H9 (cell line): ENCODE results near the gene ONECUT3. TPM values are rescaled to one million over a fixed set of nuclear protein-coding genes. Genes with fewer than 3 reads are reported as not detected.

Experiments used
- DNase-seq: peaks from one replicate; pipeline ENCODE4 v3.0.0-alpha.2; 2017
- H2AFZ ChIP-seq: one replicate; pipeline ENCODE4 v1.6.1; 2013; ENCODE audit warnings: mild to moderate bottlenecking, low read length, control low read depth, moderate library complexity
- H2AK5ac ChIP-seq: 2 replicates; pipeline ENCODE4 v1.6.1; 2013; ENCODE audit warnings: low read length, control low read depth, mixed read lengths; ENCODE audit not compliant: insufficient read length
- H2BK120ac ChIP-seq: one replicate; pipeline ENCODE4 v1.6.1; 2013; ENCODE audit warnings: low read depth, mild to moderate bottlenecking, low read length, control low read depth, inconsistent platforms; ENCODE audit not compliant: poor library complexity, severe bottlenecking
- H2BK12ac ChIP-seq: 2 replicates; pipeline ENCODE4 v1.6.1; 2013; ENCODE audit warnings: low read length, control low read depth, mixed read lengths, low read depth; ENCODE audit not compliant: insufficient read length
- H2BK15ac ChIP-seq: 2 replicates; pipeline ENCODE4 v1.6.1; 2013; ENCODE audit warnings: low read depth, low read length, control low read depth
- H2BK20ac ChIP-seq: one replicate; pipeline ENCODE4 v1.6.1; 2013; ENCODE audit warnings: low read depth, mild to moderate bottlenecking, low read length, control low read depth, inconsistent platforms; ENCODE audit not compliant: poor library complexity, severe bottlenecking
- H2BK5ac ChIP-seq: 2 replicates; pipeline ENCODE4 v1.6.1; 2013; ENCODE audit warnings: low read length, control low read depth, mixed read lengths; ENCODE audit not compliant: insufficient read length
- H3K14ac ChIP-seq: 2 replicates; pipeline ENCODE4 v1.6.1; 2013; ENCODE audit warnings: low read length, control low read depth; ENCODE audit not compliant: insufficient read depth
- H3K18ac ChIP-seq: 2 replicates; pipeline ENCODE4 v1.6.1; 2013; ENCODE audit warnings: low read depth, mild to moderate bottlenecking, mixed read lengths, low read length, control low read depth; ENCODE audit not compliant: insufficient read length
- H3K23ac ChIP-seq: 2 replicates; pipeline ENCODE4 v1.6.1; 2013; ENCODE audit warnings: low read length, control low read depth, mixed read lengths, low read depth; ENCODE audit not compliant: insufficient read length
- H3K23me2 ChIP-seq: 2 replicates; pipeline ENCODE4 v1.6.1; 2013; ENCODE audit warnings: low read depth, mild to moderate bottlenecking, mixed read lengths, low read length, control low read depth; ENCODE audit not compliant: insufficient read length, poor library complexity, severe bottlenecking
- H3K27ac ChIP-seq: 2 replicates; pipeline ENCODE4 v1.5.1; 2013; ENCODE audit warnings: low read length, control low read depth, mixed read lengths, low read depth; ENCODE audit not compliant: insufficient read length
- H3K27me3 ChIP-seq: 2 replicates; pipeline ENCODE4 v1.6.1; 2013; ENCODE audit warnings: low read length, control low read depth, inconsistent platforms; ENCODE audit not compliant: insufficient read depth
- H3K4ac ChIP-seq: 2 replicates; pipeline ENCODE4 v1.6.1; 2013; ENCODE audit warnings: low read depth, mild to moderate bottlenecking, control low read depth, inconsistent platforms, low read length, moderate library complexity
- H3K4me1 ChIP-seq: 2 replicates; pipeline ENCODE4 v1.6.1; 2013; ENCODE audit warnings: low read length, control low read depth, inconsistent platforms; ENCODE audit not compliant: insufficient read depth
- H3K4me2 ChIP-seq: 2 replicates; pipeline ENCODE4 v1.6.1; 2013; ENCODE audit warnings: low read length, control low read depth, mixed read lengths; ENCODE audit not compliant: insufficient read length, insufficient read depth
- H3K56ac ChIP-seq: 2 replicates; pipeline ENCODE4 v1.6.1; 2013; ENCODE audit warnings: low read depth, mild to moderate bottlenecking, mixed read lengths, low read length, control low read depth; ENCODE audit not compliant: insufficient read length
- H3K79me1 ChIP-seq: 2 replicates; pipeline ENCODE4 v1.6.1; 2013; ENCODE audit warnings: low read depth, mild to moderate bottlenecking, moderate library complexity, low read length, control low read depth, inconsistent platforms; ENCODE audit not compliant: insufficient read depth, poor library complexity, severe bottlenecking
- H3K79me2 ChIP-seq: 2 replicates; pipeline ENCODE4 v1.6.1; 2013; ENCODE audit warnings: low read length, control low read depth, inconsistent platforms; ENCODE audit not compliant: insufficient read depth
- H3K9ac ChIP-seq: 2 replicates; pipeline ENCODE4 v1.6.1; 2013; ENCODE audit warnings: low read length, control low read depth, mixed read lengths; ENCODE audit not compliant: insufficient read length; ENCODE audit errors: extremely low read depth
- H3K9me3 ChIP-seq: one replicate; pipeline ENCODE4 v1.6.1; 2013; ENCODE audit warnings: low read depth, low read length, inconsistent platforms; ENCODE audit not compliant: control insufficient read depth
- H3T11ph ChIP-seq: one replicate; pipeline ENCODE4 v1.6.1; 2013; ENCODE audit warnings: mild to moderate bottlenecking, low read length, control low read depth, inconsistent platforms
- H4K20me1 ChIP-seq: one replicate; pipeline ENCODE4 v1.6.1; 2013; ENCODE audit not compliant: control insufficient read depth, insufficient read length, insufficient read depth
- H4K5ac ChIP-seq: 2 replicates; pipeline ENCODE4 v1.6.1; 2013; ENCODE audit warnings: low read depth, mild to moderate bottlenecking, mixed read lengths, low read length, control low read depth; ENCODE audit not compliant: insufficient read length
- H4K8ac ChIP-seq: replicated peaks from 2 replicates; pipeline ENCODE4 v1.6.1; 2013; ENCODE audit warnings: low read length, control low read depth, mixed read lengths, low read depth; ENCODE audit not compliant: insufficient read length
- H4K91ac ChIP-seq: 2 replicates; pipeline ENCODE4 v1.6.1; 2013; ENCODE audit warnings: low read depth, mild to moderate bottlenecking, moderate library complexity, mixed read lengths, low read length, control low read depth; ENCODE audit not compliant: insufficient read length
- H3K27ac Mint-ChIP-seq, 3 experiments: 2 replicates in 2 of 3; 3 replicates in 1 of 3; pipeline ENCODE4 v1.8.0; 2020 to 2021; ENCODE audit warnings: mixed read lengths in 3 of 3, mild to moderate bottlenecking in 1 of 3, moderate library complexity in 1 of 3
- H3K27me3 Mint-ChIP-seq: 2 replicates; pipeline ENCODE4 v1.8.0; 2021; ENCODE audit warnings: low read depth, mild to moderate bottlenecking, moderate library complexity, mixed read lengths
- H3K36me3 Mint-ChIP-seq, 3 experiments: 2 replicates in 2 of 3; 3 replicates in 1 of 3; pipeline ENCODE4 v1.8.0; 2020 to 2021; ENCODE audit warnings: low read depth in 3 of 3, mixed read lengths in 3 of 3; ENCODE audit not compliant: insufficient read depth in 1 of 3
- H3K4me1 Mint-ChIP-seq, 2 experiments: 2 replicates each; pipeline ENCODE4 v1.8.0; 2020; ENCODE audit warnings: mixed read lengths in 2 of 2
- H3K4me3 Mint-ChIP-seq, 2 experiments: 2 replicates in 1 of 2; 3 replicates in 1 of 2; pipeline ENCODE4 v1.8.0; 2020 to 2021; ENCODE audit warnings: mild to moderate bottlenecking in 2 of 2, mixed read lengths in 2 of 2, moderate library complexity in 1 of 2
- H3K9me3 Mint-ChIP-seq, 2 experiments: 2 replicates in 1 of 2; 3 replicates in 1 of 2; pipeline ENCODE4 v1.8.0; 2020; ENCODE audit warnings: mild to moderate bottlenecking in 2 of 2, mixed read lengths in 2 of 2, moderate library complexity in 1 of 2
- WGBS: extraction: QIAGEN DNeasy Blood & Tissue Kit; methylation state at CpG from one replicate; pipeline ENCODE4 v1.1.7; 2013; ENCODE audit warnings: missing lambda C conversion rate, low lambda C conversion rate, mixed read lengths; ENCODE audit not compliant: insufficient read length; ENCODE audit errors: extremely low coverage; 5-methylcytosine and 5-hydroxymethylcytosine counted together
- total RNA-seq: library from RNA; stranded (reverse); gene quantifications from 2 replicates; pipeline ENCODE4 v1.2.1, GENCODE V29; 2021
- TF ChIP-seq, protein P1 (sequence below): fragments of 200-600 bp; sonication (generic); conservative IDR thresholded peaks from 3 replicates; pipeline ENCODE4 v1.8.0; 2021; ENCODE audit warnings: antibody characterized with exemption, mild to moderate bottlenecking

Gene ONECUT3
- total RNA-seq, 1 experiment from 2014 or later, result 0.04 TPM

DNA sequence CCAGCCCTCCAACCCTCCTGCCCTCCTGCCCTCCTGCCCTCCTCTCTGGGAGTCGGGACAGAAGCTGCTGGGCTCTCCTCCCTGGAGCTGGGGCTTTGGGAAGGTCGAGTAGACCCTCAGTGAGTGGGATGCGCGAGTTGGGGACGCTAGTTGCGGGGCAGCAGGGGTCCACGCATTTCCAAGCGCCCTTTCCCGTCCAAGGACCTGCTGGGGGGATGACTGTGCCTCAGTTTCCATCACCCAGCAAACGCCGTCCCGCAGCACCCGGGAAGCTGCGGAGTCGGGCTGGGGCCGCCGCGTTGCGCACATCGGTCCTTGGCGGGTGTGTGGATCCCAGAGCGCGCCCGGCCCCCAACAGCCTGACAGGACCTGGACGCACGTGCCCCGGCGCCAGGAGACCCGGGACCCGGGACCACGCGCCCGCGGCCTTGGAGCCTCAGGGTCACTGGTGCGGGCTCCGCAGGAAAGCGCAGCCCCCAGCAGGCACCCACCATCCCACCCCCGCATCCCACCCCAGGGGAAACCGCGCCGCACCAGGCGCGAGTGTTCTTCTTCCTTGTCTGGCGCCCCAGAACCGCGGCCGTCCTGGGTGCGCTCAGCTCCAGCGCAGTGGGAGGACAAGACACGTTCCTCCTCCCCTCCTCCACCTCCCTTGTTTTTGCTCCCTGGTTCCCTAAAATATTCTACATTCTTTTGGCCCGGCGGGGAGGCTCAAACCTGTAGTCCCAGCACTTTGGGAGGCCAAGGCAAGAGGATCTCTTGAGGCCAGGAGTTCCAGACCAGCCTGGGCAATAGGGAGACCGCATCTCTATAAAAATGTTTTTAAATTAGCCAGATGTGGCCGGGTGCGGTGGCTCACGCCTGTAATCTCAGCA is 9.2 kb downstream of the ONECUT3 start:
- H3K9me3 Mint-ChIP-seq, result peaks cover 0 to 10% of the 10 kb centered on the region in 2 experiments; a peak in 4 of 5 replicates
- Histone ChIP-seq H3K27me3 (peaks cover 97% of the 10 kb centered on the region), H3K79me1 (no peaks in the 10 kb centered on the region), H3K79me2 (no peaks in the 10 kb centered on the region), H2BK20ac (no peak overlapping the region), H3K9me3 (no peaks in the 10 kb centered on the region), H3K23me2 (no peaks in the 10 kb centered on the region), H4K5ac (no peak overlapping the region), H4K20me1 (peaks cover 2% of the 10 kb centered on the region), H3T11ph (no peak overlapping the region), H2BK15ac (no peak overlapping the region), H3K4ac (no peak overlapping the region), H3K14ac (no peak overlapping the region), H3K4me2 (no peak overlapping the region), H2BK12ac (no peak overlapping the region), H3K18ac (no peak overlapping the region), H4K91ac (no peak overlapping the region), H3K9ac (no peak overlapping the region), H3K27ac (no peak overlapping the region), H3K4me1 (0 out of 2 replicates have a peak, but pooled peaks cover 4% of the 10 kb centered on the region), H3K56ac (no peak overlapping the region), H2AFZ (no peak overlapping the region), H2AK5ac (no peak overlapping the region), H3K23ac (no peak overlapping the region), H2BK120ac (no peak overlapping the region), H4K8ac (no peak overlapping the region), H2BK5ac (no peak overlapping the region)
- H3K36me3 Mint-ChIP-seq, result no peaks in the 10 kb centered on the region
- H3K27ac Mint-ChIP-seq, result no peak overlapping the region
- TF ChIP-seq, protein P1, sequence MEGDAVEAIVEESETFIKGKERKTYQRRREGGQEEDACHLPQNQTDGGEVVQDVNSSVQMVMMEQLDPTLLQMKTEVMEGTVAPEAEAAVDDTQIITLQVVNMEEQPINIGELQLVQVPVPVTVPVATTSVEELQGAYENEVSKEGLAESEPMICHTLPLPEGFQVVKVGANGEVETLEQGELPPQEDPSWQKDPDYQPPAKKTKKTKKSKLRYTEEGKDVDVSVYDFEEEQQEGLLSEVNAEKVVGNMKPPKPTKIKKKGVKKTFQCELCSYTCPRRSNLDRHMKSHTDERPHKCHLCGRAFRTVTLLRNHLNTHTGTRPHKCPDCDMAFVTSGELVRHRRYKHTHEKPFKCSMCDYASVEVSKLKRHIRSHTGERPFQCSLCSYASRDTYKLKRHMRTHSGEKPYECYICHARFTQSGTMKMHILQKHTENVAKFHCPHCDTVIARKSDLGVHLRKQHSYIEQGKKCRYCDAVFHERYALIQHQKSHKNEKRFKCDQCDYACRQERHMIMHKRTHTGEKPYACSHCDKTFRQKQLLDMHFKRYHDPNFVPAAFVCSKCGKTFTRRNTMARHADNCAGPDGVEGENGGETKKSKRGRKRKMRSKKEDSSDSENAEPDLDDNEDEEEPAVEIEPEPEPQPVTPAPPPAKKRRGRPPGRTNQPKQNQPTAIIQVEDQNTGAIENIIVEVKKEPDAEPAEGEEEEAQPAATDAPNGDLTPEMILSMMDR, result no peak
- no CpG with 5 or more reads among the region's 56 CpGs for WGBS
- H3K4me3 Mint-ChIP-seq, result no peak overlapping the region; a peak in 1 of 5 replicates
- H3K27me3 Mint-ChIP-seq, result peaks cover 100% of the 10 kb centered on the region
- no peak for DNase-seq
- H3K4me1 Mint-ChIP-seq, result peaks cover 0 to 32% of the 10 kb centered on the region in 2 experiments; a peak in 3 of 4 replicates
